ENCODE measurements around the gene KLHL1.

The KLHL1 gene

DNA sequence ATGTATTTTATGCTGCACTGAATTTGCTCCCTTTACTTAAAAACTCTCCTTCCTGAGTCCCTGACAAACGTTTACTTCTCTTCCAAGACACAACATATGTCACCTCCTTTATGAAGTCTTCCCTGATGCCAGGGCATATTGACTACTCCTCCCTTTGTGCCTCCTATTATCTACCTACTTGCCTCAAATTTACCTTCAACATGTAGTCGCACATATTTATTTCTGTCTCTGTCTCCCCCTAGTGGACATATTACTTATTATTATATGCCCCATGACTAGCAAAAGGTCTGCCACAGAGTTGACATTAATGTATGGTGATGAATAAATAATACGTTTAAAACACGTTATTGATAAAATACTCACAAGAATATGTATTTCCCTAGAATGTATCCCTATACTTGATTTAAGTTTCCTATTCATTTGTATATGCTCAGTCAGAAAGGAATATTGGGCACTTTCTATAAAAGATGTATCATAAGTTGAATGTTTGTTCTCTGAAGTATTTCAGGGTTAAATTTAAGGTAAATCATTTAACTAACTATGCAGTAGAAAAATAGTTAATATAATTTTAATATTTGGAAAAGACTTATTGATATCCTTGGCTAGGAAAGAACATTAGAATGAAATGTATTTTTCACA, 250.9 kb downstream of the KLHL1 start:
- peak; percentile 21 for DNase-seq (ENCODE audit: low spot score)

DNA sequence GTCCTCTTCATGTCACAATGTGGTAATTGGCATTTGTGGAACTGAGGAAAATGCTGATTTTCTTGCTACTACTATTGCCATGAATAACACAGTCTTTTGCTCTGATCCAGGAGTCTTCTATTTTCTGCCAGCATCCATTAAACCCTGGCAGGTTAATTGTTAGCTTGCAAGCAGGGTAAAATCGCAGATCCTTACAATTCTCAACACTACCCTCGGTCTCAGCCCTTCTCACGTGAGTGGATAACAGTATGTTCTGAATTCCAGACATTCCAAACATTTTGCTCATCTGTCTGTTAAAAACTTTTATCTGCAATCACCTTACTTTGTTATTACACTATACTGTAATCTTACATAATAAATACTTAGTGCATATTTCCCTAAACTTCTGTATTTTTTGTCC, 251.9 kb downstream of the KLHL1 start:
- no peak for DNase-seq (ENCODE audit: low spot score)

DNA sequence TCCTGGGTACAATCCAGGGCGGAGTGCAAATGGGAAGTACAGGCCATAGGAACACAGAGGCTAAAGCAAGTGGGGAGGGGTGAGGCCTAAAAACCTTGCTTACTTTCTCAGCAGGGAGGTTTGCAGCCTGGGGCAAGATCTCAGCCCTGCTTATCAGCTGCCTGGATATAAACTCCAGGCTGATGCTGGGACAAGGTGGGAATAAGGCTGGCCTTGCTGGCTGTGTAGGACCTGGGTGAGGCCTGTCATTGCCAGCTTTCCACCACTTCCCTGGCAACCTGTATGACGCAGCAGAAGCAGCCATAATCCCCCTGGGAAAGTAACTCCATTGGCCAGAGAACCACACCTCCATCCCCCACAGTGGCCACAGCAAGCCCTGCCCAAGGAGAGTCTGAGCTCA, 279.7 kb downstream of the KLHL1 start:
- no peak for DNase-seq (ENCODE audit: low spot score)

DNA sequence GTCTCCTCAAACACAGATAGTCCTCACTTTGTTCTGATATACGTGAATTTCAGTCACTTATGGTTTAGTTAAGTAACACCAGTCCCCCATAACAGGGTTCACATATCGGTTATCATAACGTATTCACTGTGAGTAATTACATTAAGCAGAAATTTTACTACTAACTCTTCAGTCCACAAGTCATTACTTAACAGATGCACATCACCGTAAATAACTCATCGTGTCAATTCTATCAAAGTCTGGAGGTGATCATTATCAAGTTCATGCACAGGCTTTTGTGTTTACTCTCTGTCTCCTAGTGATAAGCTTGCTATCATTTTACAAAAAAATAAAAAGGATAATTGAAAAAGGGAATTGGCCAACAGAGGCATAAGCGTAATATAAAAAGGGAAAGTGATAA, 288.1 kb downstream of the KLHL1 start:
- DNase-seq (ENCODE audit: low spot score) = no peak

DNA sequence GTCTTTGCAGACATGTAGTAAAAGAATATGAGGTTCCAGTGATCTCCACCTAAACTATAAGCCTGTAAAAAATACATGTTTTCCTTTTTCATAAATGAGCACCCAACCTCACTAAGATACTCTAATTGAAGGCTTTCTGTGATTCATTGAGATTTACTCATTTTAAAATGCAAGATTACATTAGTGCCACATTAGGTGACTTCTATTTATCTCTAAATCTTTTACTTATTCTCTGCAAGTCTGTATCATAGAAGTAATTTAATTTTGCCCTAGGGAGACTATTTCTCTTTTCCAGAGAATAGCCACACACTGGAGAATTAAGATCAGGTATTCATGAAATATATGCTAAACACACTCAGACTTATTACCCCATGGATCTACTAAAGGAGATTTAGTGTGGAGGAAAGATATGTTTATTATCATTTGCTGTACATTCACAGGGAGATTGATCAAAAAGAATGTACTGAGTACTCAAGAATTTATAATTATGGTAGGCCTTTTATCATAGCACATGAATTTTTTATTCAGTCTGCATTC, 290.9 kb downstream of the KLHL1 start:
- no peak for DNase-seq (ENCODE audit: low spot score)

DNA sequence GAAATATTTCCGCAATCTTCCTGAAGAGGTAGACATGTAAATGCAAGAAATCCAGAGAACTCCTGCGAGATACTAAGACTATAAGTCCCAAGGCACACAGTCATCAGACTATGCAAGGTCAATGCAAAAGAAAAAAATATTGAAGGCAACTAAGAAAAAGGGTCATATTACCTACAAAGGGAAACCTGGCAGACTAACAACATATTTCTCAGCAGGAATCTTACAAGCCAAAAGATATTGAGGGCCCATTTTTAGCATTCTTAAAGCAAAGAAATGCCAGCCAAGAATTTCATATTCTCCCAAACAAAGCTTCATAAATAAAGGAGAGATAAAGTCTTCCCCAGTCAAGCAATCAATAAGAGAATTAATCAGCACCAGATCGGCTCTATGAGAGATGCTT, 299.1 kb downstream of the KLHL1 start:
- no peak for DNase-seq (ENCODE audit: low spot score)

DNA sequence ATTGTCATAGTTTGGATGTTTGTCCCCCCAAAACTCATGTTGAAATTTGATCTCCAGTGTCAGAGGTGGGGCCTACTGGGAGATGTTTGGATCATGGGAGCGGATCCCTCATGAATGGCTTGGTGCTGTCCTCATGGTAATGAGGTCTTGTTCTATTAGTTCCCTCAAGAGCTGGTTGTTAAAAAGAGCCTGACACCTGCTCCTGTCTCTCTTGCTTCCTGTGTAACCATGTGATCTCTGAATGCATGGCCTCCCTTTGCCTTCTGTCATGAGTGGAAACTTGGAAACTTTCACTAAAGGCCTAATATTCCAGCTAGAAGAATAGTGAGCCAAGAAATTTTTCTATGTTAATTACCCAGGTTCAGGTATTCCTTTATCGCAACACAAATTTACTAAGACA, 312.0 kb downstream of the KLHL1 start:
- DNase-seq (ENCODE audit: low spot score) = no peak

DNA sequence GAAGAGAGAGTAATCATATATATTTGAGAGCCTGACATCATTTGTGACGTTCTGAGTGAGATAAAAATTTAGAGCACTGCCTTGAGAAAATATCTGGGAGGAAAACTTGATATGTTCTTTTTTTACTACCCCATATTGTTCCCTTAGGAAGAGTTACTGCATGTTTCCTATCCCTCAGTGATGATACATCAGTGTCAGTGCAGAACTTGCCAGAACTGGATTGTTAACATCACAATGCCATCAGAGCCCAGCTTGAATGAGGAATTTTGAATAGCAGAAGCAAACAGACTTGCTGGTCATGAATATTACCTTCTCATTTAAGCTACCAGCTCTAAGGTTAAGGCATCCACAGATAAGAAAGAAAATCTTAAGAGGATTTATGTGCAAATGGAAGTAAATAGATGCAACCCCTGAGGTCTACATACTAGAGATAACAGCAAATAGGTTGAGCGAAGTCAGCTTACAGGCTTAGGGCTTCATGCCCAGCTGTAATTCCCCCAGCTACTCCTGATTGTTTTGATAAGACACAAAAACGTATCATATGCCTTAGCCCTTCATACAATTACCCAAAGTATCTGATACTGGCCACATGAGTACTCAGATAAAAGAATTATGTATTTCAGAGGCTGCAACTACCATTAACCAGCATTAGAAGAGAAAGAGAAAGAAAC, 314.3 kb downstream of the KLHL1 start:
- no peak for DNase-seq (ENCODE audit: low spot score)

DNA sequence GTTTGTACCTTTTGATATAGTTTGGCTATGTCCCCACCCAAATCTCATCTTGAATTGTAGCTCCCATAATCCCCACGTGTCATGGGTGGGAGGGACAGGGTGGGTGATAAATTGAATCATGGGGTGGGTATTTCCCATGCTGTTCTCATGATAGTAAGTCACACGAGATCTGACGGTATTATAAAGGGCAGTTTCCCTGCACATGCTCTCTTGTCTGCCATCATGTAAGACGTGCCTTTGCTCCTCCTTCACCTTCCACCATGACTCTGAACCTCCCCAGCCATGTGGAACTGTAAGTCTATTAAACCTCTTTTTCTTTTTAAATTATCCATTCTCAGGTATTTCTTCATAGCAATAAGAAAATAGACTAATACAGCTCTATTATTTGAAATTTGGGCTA, 331.3 kb downstream of the KLHL1 start:
- DNase-seq (ENCODE audit: low spot score) = no peak

DNA sequence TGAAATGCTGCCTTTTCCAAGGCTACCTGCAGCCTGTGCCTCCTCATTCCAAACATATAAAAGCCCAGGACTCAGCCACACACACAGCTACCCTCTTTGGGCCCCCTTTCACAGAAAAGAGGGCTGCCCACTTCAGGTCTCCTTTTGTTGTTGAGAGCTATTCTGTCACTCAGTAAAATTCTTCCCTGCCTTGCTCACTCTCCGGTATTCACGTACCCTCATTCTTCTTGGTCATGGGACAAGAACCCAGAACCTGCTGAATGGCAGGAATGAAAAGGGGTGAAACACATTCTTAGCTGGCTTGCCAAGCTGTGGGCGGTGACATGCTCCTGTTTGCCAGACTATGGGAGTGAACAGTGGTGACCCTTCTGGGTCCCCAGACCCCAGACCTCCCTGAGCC, 338.6 kb downstream of the KLHL1 start:
- DNase-seq (ENCODE audit: low spot score) = no peak

DNA sequence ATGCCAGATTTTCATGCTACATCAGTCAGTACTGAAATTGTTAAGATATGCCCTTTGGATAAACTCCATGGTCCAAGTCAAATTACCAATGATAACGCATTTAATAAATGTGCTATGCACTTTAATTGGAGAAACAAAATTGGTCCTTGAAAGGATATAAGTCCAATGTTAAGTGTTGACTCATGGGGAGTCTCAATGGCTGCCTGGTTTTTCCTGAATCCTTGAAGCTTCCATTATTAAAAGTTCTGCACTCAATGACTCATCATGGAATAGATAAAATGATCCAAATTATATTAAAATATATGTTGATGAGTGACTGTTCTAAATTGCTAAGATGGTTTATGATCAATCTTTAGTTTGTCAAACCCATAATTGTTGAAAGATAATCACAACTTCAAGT, 346.7 kb downstream of the KLHL1 start:
- no peak for DNase-seq (ENCODE audit: low spot score)

DNA sequence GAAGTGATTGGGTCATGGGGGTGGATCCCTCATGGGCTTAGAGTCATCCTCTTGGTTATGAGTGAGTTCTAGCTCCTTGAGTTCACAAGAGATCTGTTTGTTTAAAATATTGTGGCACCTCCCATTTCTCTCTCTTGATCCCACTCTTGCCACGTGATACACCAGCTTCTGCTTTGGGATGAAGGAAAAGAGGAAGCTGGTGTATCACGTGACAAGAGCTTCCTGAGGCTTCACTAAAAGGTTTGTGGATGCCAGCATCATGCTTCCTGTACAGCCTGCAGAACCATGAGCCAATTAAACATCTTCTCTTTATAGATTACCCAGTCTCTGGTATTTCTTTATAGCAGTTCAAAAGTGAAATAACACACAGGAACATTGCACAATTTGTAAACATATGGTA, 353.2 kb downstream of the KLHL1 start:
- no peak for DNase-seq (ENCODE audit: low spot score)

DNA sequence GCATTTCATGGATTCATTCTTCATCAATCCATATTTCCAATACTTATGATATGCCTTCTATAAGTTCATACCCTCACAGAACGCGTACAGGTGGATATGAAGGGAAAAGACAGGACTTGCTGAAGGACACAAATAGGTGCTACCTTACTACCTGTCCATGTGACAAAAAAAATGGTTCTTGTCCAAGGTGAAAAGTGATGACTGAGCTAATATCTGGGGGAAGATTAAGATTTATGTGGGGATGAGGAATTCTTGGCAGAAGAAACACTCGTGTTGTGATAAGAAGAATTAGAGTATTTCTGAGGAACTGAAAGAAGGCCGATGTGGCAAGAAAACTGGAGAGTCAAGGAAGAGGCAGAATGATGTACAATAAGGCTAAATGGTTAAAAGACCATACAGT, 357.0 kb downstream of the KLHL1 start:
- no peak for DNase-seq (ENCODE audit: low spot score)

DNA sequence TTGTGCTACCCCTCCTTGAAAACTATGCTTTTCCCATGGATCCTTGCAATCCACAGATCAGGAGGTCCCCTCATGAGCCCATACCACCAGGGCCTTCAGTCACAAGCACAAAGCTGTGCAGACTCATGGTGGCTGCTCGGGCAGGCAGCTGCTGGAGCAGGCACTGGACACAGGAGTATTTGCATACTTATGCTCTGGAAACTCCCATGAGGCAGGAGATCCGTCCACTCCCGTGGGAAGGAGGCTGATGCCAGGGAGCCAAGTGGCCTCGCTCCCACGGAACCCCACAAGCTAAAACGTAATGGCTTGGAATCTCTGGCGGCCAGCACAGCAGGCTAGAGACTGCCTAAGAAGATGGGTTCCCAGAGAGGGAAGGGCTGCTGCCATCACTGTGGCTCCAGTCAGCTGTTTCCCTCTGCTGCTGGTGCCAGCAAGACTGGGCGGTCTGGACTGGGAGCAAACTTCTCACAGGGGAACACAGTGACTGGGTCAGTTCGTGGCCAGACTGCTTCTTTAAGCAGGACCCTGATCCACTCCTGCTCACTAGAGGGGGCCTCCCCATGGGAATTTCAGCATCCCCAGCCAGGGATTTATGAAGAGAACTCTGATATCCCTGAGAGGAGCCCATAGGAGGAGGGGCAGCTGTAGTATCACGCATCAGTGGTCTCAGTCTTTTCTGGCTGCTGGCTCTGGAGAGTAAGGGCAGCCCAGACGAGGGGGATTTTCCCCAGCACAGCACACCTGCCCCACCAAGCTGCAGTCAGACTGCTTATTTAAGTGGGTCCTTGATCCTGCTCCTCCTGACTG, 370.9 kb downstream of the KLHL1 start:
- no peak for DNase-seq (ENCODE audit: low spot score)

DNA sequence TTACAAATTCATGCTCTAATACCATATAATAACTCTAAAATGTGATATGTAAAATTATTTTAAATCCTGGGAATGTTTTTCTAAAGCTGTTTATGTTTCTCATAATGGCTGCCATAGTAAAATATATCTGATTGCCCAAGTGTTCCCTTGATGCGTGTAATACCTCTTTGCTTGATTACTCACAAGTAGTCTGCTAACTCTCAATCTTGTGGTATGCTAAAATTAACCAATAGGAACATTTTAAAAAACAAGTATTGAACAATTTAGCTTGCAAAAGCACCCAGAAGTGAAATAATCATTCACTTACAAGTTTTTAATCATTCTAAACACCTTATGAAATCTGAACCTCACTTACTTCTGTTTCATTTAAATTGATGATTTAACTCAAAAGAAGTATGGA, 386.6 kb downstream of the KLHL1 start:
- DNase-seq (ENCODE audit: low spot score) = no peak

DNA sequence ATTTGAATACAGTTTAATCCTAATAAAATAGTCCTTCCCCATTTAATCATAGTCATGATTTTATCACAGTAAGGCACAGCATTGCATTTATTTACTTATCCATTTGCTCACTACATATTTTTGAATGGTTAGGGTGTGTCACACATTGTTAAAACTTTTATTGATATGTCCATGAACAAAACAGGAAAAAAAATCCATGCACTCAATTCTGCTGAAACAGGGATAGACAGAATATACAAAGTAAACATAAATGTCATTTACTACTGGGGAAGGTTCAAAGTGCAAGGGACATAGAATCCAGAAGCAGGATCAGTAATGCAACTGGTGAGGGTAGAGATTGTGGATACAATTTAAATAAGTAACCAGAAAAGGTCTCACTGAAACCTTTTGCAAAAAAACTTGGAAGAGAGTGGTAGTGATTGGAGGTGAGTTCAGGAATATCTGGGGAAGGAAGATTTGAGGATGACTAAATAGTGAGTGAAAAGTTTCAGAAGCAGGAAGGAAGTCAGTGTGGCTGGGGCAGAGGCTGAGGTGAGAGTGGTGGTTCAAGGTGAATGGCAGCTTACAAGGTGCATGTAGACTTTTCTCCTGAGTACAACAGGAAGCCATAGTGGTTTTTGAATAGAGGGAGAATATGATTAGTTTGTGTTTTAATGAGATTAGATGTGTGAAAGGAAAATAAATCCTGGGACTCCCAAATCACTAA, 387.8 kb downstream of the KLHL1 start:
- DNase-seq (ENCODE audit: low spot score) = no peak

DNA sequence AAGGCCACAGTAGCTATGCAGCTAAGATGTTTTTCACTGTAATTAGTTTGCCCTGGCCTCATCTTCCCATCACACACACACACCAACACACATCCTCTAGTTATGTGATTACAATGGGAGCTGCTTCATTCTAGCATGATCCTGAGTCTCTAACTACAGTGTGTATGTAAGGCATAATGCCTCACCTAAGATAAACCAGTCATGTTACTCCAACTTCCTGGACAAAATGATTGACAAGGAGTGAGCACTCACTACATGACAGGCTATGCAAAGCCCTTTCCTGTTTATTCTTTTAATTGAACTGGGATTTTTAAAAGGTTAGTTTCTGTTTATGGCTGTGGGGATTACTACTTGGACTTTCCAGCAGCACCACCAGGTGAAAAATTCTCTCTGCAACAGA, 401.4 kb downstream of the KLHL1 start:
- no peak for DNase-seq (ENCODE audit: low spot score)

DNA sequence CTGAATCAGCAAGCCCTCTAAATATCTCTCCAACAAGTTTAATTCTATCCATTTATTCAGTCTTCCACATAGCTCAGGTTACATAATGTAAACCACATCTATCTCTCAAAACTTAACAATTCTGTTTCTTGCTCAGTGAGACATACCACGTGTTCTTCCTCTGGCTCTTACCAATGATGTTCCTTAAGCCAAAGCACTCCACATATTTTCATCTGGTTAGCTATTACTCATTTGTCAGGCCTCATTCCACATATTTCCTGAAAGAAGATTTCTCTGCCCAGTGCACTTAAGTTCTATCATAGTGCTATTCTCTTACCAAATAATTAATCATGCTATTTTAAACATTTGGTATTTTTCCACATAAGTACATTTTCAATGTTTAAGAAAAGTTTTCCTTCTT, 403.9 kb downstream of the KLHL1 start:
- DNase-seq (ENCODE audit: low spot score) = no peak

DNA sequence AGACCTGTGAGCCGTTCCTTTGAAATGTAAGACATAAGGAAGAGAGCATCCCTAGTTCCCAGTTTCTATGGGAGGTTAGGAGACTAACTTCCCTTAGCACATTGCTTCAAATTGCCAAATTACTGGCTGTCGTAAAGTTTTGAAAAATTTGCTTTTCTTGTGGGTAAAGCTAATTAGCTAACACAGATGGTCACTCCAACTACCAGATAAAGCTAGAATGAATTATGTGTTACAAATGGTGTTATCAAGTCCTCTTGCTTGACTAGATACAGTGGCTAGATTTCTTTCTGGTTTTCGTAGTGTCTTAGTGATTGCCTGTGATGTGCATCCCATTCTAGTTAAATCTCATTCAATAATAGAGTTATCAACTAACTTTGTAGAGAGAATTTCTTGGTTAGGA, 417.3 kb downstream of the KLHL1 start:
- DNase-seq (ENCODE audit: low spot score) = no peak

DNA sequence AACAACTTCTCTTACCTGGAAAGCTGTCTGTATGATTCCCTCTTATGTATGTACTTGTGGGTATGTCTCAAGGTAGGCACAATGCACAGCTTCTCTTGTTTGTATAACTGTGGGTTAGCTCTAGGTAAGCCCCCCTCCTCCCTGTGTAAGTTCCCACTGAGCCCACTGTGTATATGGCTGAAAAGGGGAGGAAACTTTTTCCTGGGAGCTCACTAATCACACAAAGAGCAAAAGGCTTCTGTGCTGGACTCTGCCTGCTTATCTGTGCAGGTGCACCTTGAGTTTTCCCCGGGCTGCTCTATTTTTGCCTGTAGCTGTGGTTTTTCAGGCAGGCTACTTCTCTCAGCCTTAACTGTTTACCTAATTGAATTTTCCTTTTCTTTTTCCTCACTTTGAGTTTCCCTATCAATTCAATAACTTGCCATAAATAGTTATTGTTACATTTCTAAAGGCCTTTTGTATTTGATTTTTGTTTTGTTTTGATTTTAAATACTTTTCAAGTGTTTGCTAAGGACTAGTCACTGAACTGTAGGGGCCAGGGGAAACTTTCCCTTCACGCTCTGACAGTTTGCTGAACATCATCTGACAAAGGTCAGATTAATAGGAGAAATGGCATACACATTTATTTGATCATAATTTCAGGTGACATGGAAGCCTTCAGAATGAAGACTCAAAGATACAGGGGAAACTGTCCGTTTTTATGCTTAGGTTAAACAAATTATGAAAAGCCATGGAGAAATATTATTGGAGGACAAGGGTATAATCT, 424.1 kb downstream of the KLHL1 start:
- DNase-seq (ENCODE audit: low spot score) = no peak

DNA sequence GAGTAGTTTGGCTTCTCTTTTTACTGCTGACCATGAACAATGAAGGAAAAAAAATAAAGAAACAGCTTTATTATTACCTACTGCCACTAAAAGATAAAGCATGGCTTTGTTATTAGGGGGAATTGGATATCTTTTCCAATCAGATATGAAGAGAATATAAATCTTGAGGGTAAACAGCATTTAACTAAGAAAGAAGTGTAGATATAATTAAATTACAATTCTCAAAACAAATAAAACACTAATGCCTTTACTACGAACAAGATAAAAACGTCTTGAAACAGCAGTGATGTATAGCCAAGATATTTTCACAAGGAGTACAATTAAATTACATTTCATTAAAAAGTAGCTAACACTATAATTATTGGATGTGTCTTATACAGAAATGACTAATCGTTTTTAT, 426.5 kb downstream of the KLHL1 start:
- no peak for DNase-seq (ENCODE audit: low spot score)

DNA sequence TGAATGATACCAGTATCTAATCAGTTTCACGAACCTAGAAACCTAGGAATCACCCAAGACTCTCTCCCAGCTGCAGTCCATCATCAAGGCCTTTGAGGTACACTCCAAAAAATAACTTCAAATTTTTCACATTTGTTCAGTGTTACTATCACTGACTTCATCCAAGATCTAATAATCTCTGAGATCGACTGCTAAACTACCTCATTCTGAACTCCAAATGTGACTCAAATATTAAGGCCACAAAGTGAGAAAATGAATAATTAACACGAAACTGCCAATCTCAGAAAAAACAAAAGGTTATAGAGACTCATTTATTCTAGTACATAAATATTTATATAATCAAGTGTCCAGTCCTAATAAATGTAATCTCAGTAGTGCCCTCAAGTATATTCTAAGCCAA, 430.9 kb downstream of the KLHL1 start:
- DNase-seq (ENCODE audit: low spot score) = no peak

Data from hematopoietic multipotent progenitor cell treated with erythropoietin and hydrocortisone succinate and interleukin-3 and kit ligand, for 17 days (in vitro differentiated cells).